ENCODE results near the gene FREY1. TPM values are rescaled to one million over a fixed set of nuclear protein-coding genes. Genes with fewer than 3 reads are reported as not detected.

Gene FREY1
- polyA plus RNA-seq, 3 donors = 0.37 TPM; not detected in 2

DNA sequence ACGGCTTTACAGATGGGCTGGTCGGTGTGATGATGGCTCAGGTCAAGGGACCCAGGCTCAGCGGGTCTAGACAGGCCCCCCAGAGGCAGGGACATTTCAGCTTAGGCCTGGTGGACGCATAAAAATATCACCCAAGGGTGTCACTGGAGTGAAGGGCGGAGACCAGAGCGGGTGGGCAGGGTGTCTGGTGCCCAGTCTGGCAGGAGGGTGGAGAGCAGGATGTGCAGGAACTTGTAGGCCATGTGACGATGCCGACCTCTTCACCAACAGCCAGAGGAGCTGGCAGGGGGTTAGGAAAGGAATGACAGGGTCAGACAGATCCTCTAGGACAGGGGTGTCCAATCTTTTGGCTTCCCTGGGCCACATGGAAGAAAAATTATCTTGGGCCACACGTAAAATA lies 17.1 kb downstream of the FREY1 start:
- Mint-ChIP-seq H3K4me3 (no peak overlapping the region), H3K36me3 (no peaks in the 10 kb centered on the region), H3K27me3 (ENCODE audit: low read depth in 3 of 3) (peaks cover 18 to 49% (median 30%) of the 10 kb centered on the region in 3 donors)

DNA sequence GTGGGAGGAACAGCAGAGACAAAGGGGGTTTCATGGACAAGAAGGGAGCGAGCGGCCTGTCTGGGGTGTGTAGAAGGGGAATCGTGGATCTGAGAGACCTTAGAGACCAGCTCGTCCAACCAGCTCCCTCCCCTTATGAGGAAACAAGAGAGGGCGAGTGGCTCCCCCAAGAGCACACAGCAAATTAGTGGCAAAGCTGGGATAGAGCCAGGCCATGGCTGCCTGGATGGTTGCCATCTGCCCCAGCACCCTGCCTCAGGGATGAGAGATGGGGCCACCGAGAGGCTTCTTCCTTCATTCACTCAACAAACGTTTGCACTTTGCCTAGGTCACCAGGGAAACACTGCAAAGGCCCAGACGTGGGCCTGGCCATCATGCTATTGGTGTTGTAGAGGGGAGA lies 17.5 kb downstream of the FREY1 start:
- H3K4me1 Mint-ChIP-seq = peaks cover 3% of the 10 kb centered on the region
- Histone ChIP-seq H3K9ac (ENCODE audit: insufficient read depth, low read length, poor library complexity, severe bottlenecking) (no peak overlapping the region), H3K9me3 (replicated peaks in 1 of 2; ENCODE audit: control insufficient read depth in 1 of 2, insufficient read depth in 1 of 2, low read length in 2 of 2) (no peaks in the 10 kb centered on the region), H4K20me1 (ENCODE audit: insufficient read depth, low read length) (peaks cover 16% of the 10 kb centered on the region), H3K4me1 (ENCODE audit: control insufficient read depth in 1 of 2, insufficient read depth in 2 of 2, low read length in 2 of 2) (peaks cover 5 to 6% of the 10 kb centered on the region in 2 donors), H3K27ac (ENCODE audit: low read depth in 1 of 2, low read length in 2 of 2) (no peak overlapping the region), H3K27me3 (ENCODE audit: control insufficient read depth in 2 of 2, insufficient read depth in 2 of 2, low read length in 2 of 2) (peaks cover 14 to 28% of the 10 kb centered on the region in 2 donors), H3K4me3 (replicated peaks in 1 of 3; ENCODE audit: low read depth in 2 of 3, low read length in 3 of 3) (no peak overlapping the region), H3K4me2 (replicated peaks; ENCODE audit: extremely low read depth, low read length, poor library complexity, severe bottlenecking) (no peak overlapping the region), H3K36me3 (replicated peaks in 1 of 2; ENCODE audit: control insufficient read depth in 1 of 2, insufficient read depth in 2 of 2, low read length in 2 of 2) (no peaks in the 10 kb centered on the region), H3K79me2 (ENCODE audit: insufficient read depth, low read length) (no peaks in the 10 kb centered on the region), H2AFZ (ENCODE audit: insufficient read depth, low read depth, low read length, poor library complexity, severe bottlenecking) (no peak overlapping the region)
- H3K4me3 Mint-ChIP-seq = no peak overlapping the region
- TF ChIP-seq, protein P1, sequence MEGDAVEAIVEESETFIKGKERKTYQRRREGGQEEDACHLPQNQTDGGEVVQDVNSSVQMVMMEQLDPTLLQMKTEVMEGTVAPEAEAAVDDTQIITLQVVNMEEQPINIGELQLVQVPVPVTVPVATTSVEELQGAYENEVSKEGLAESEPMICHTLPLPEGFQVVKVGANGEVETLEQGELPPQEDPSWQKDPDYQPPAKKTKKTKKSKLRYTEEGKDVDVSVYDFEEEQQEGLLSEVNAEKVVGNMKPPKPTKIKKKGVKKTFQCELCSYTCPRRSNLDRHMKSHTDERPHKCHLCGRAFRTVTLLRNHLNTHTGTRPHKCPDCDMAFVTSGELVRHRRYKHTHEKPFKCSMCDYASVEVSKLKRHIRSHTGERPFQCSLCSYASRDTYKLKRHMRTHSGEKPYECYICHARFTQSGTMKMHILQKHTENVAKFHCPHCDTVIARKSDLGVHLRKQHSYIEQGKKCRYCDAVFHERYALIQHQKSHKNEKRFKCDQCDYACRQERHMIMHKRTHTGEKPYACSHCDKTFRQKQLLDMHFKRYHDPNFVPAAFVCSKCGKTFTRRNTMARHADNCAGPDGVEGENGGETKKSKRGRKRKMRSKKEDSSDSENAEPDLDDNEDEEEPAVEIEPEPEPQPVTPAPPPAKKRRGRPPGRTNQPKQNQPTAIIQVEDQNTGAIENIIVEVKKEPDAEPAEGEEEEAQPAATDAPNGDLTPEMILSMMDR (IDR thresholded peaks at IDR 0.05) = no peak
- peaks cover 0 to 5% (median 0%) of the 10 kb centered on the region in 7 donors for H3K9me3 Mint-ChIP-seq
- no peak for DNase-seq
- intact Hi-C loops (cut with micrococcal nuclease) = no loop called here
- H3K27ac Mint-ChIP-seq = no peak overlapping the region
- peaks cover 20 to 51% (median 33%) of the 10 kb centered on the region in 3 donors for H3K27me3 Mint-ChIP-seq (ENCODE audit: low read depth in 3 of 3)
- no peaks in the 10 kb centered on the region for H3K36me3 Mint-ChIP-seq
- WGBS (ENCODE audit: insufficient coverage) = 100% methylated on average over 3 of the region's 8 CpGs

More for the DNA sequence above, 17.1 kb downstream of the FREY1 start:
- Histone ChIP-seq H3K79me2 (ENCODE audit: insufficient read depth, low read length) (no peaks in the 10 kb centered on the region), H3K27me3 (ENCODE audit: control insufficient read depth in 2 of 2, insufficient read depth in 2 of 2, low read length in 2 of 2) (peaks cover 14 to 26% of the 10 kb centered on the region in 2 donors), H3K4me3 (replicated peaks in 1 of 3; ENCODE audit: low read depth in 2 of 3, low read length in 3 of 3) (no peak overlapping the region), H4K20me1 (ENCODE audit: insufficient read depth, low read length) (peaks cover 12% of the 10 kb centered on the region), H3K4me2 (replicated peaks; ENCODE audit: extremely low read depth, low read length, poor library complexity, severe bottlenecking) (no peak overlapping the region), H3K9ac (ENCODE audit: insufficient read depth, low read length, poor library complexity, severe bottlenecking) (no peak overlapping the region), H3K27ac (ENCODE audit: low read depth in 1 of 2, low read length in 2 of 2) (no peak overlapping the region), H3K9me3 (replicated peaks in 1 of 2; ENCODE audit: control insufficient read depth in 1 of 2, insufficient read depth in 1 of 2, low read length in 2 of 2) (no peaks in the 10 kb centered on the region), H3K4me1 (ENCODE audit: control insufficient read depth in 1 of 2, insufficient read depth in 2 of 2, low read length in 2 of 2) (peaks cover 5 to 6% of the 10 kb centered on the region in 2 donors), H3K36me3 (replicated peaks in 1 of 2; ENCODE audit: control insufficient read depth in 1 of 2, insufficient read depth in 2 of 2, low read length in 2 of 2) (no peaks in the 10 kb centered on the region), H2AFZ (ENCODE audit: insufficient read depth, low read depth, low read length, poor library complexity, severe bottlenecking) (no peak overlapping the region)
- no peak for DNase-seq
- intact Hi-C loops (cut with micrococcal nuclease) = no loop called here
- 90% methylated on average over 7 of the region's 9 CpGs for WGBS (ENCODE audit: insufficient coverage)
- H3K27ac Mint-ChIP-seq = no peak overlapping the region
- TF ChIP-seq, protein P1 (IDR thresholded peaks at IDR 0.05) = no peak
- peaks cover 0 to 3% (median 0%) of the 10 kb centered on the region in 7 donors for H3K9me3 Mint-ChIP-seq
- H3K4me1 Mint-ChIP-seq = peaks cover 3% of the 10 kb centered on the region
